Endothelial cell of umbilical vein (primary cell): ENCODE measurements around the gene ZNF331. TPM values are rescaled to one million over a fixed set of nuclear protein-coding genes. Genes with fewer than 3 reads are reported as not detected.

Experiments used
- BruUV-seq: library from RNA; stranded (reverse); fragments of 400-500 nt; replicated peaks from 2 replicates; lab custom pipeline; 2021; lab: Mats Ljungman, UMichigan
- CTCF ChIA-PET: fragments of 300-600, 350-600 bp; sonication (Branson Sonifier 250); formaldehyde crosslinking; loops from one replicate; lab custom pipeline; 2021; ENCODE audit warnings: antibody characterized with exemption, inconsistent platforms; lab: Charles Lee
- POLR2A ChIA-PET: fragments of 300-600, 350-600 bp; sonication (Branson Sonifier 250); formaldehyde crosslinking; loops from one replicate; lab custom pipeline; 2021; ENCODE audit warnings: antibody characterized with exemption, inconsistent platforms; lab: Charles Lee
- DNase-seq: peaks from one replicate; pipeline ENCODE4 v3.0.0-alpha.2; 2011; ENCODE audit warnings: low read depth, low spot score
- FAIRE-seq: peaks from 2 replicates; lab custom pipeline; 2011; peaks lifted over from hg19 to GRCh38; lab: Jason Lieb, UNC
- H2AFZ ChIP-seq: 2 replicates; pipeline ENCODE4 v1.6.0; 2012; ENCODE audit warnings: low read depth, low read length, control low read depth, inconsistent platforms
- H3K27ac ChIP-seq: 2 replicates; pipeline ENCODE4 v1.5.1; 2011; ENCODE audit warnings: low read depth, mild to moderate bottlenecking, control low read depth, low read length, moderate library complexity; ENCODE audit not compliant: insufficient read depth
- H3K27me3 ChIP-seq, 2 experiments: 2 replicates each; pipeline versions ENCODE4 v1.6.0 to v1.6.1; 2011; ENCODE audit warnings: low read length in 2 of 2, mixed read lengths in 1 of 2; ENCODE audit not compliant: control insufficient read depth in 2 of 2, insufficient read depth in 2 of 2
- H3K36me3 ChIP-seq, 2 experiments: 2 replicates in 1 of 2; 3 replicates in 1 of 2; pipeline ENCODE4 v1.5.1; 2011; ENCODE audit warnings: low read length in 2 of 2, mild to moderate bottlenecking in 1 of 2, moderate library complexity in 1 of 2; ENCODE audit not compliant: control insufficient read depth in 2 of 2, insufficient read depth in 2 of 2; ENCODE audit errors: extremely low read depth in 1 of 2
- H3K4me1 ChIP-seq: 3 replicates; pipeline ENCODE4 v1.5.1; 2011; ENCODE audit warnings: mild to moderate bottlenecking, low read length; ENCODE audit not compliant: control insufficient read depth, insufficient read depth; ENCODE audit errors: extremely low read depth
- H3K4me2 ChIP-seq: 2 replicates; pipeline ENCODE4 v1.6.1; 2011; ENCODE audit warnings: low read length, control low read depth, mixed read lengths; ENCODE audit not compliant: insufficient read depth
- H3K4me3 ChIP-seq, 3 experiments: fragments of 200-600 bp in 1 of 3; sonication (generic), shearing (Covaris generic) in 1 of 3; replicated peaks in 1 of 3; 2 replicates each; pipeline ENCODE4 v1.5.1; 2011 to 2016; ENCODE audit warnings: control low read depth in 3 of 3, low read length in 3 of 3, mild to moderate bottlenecking in 2 of 3, inconsistent platforms in 1 of 3, low read depth in 1 of 3, moderate library complexity in 1 of 3; ENCODE audit not compliant: insufficient read depth in 1 of 3
- H3K79me2 ChIP-seq: 2 replicates; pipeline ENCODE4 v1.6.0; 2012; ENCODE audit warnings: low read length, inconsistent platforms; ENCODE audit not compliant: control insufficient read depth, insufficient read depth
- H3K9ac ChIP-seq: replicated peaks from 2 replicates; pipeline ENCODE3; 2011; ENCODE audit warnings: low read length, control low read depth; ENCODE audit not compliant: insufficient read depth; ENCODE audit errors: extremely low read depth
- H3K9me1 ChIP-seq: replicated peaks from 3 replicates; pipeline ENCODE4 v1.6.0; 2011; ENCODE audit warnings: mild to moderate bottlenecking, low read length; ENCODE audit not compliant: control insufficient read depth, insufficient read depth; ENCODE audit errors: extremely low read depth
- H3K9me3 ChIP-seq: replicated peaks from 2 replicates; pipeline ENCODE4 v1.5.1; 2012; ENCODE audit warnings: low read length, inconsistent platforms; ENCODE audit not compliant: control insufficient read depth, insufficient read depth
- H4K20me1 ChIP-seq: replicated peaks from 2 replicates; pipeline ENCODE3; 2011; ENCODE audit warnings: mild to moderate bottlenecking, low read length; ENCODE audit not compliant: control insufficient read depth, insufficient read depth; ENCODE audit errors: extremely low read depth
- CTCF ChIP-seq, 2 donors: IDR thresholded peaks; 1 replicate in 1 of 2; 2 replicates in 1 of 2; pipeline ENCODE4 v1.5.1; 2011; ENCODE audit warnings: low read length in 2 of 2, mild to moderate bottlenecking in 2 of 2, moderate library complexity in 2 of 2, control low read depth in 1 of 2, inconsistent platforms in 1 of 2, low read depth in 1 of 2; ENCODE audit not compliant: insufficient read depth in 1 of 2; ENCODE audit errors: extremely low read depth in 1 of 2
- EZH2 ChIP-seq: IDR thresholded peaks from 2 replicates; pipeline ENCODE4 v1.6.1; 2012; ENCODE audit warnings: borderline replicate concordance, low read depth, mild to moderate bottlenecking, moderate library complexity, low read length, inconsistent platforms; ENCODE audit not compliant: severe bottlenecking
- FOS ChIP-seq: IDR thresholded peaks from 2 replicates; pipeline ENCODE4 v1.6.1; 2011; ENCODE audit warnings: mild to moderate bottlenecking, low read length, moderate library complexity, borderline replicate concordance; ENCODE audit not compliant: insufficient read depth
- GATA2 ChIP-seq: IDR thresholded peaks from 2 replicates; pipeline ENCODE4 v1.7.0; 2011; ENCODE audit warnings: low read depth, mild to moderate bottlenecking, moderate library complexity, mixed read lengths, low read length; ENCODE audit not compliant: insufficient read length, insufficient read depth
- JUN ChIP-seq: IDR thresholded peaks from 2 replicates; pipeline ENCODE4 v1.6.1; 2011; ENCODE audit warnings: borderline replicate concordance, low read depth; ENCODE audit not compliant: insufficient read length, insufficient read depth
- MAX ChIP-seq: IDR thresholded peaks from 2 replicates; pipeline ENCODE4 v1.6.1; 2011; ENCODE audit not compliant: insufficient read depth, insufficient read length
- MYC ChIP-seq: IDR thresholded peaks from one replicate; pipeline ENCODE4 v1.6.1; 2011; ENCODE audit warnings: mild to moderate bottlenecking, low read depth, low read length
- POLR2A ChIP-seq: IDR thresholded peaks from 2 replicates; pipeline ENCODE4 v1.6.1; 2012; ENCODE audit warnings: low read depth, mild to moderate bottlenecking, control low read depth, low read length
- POLR2AphosphoS5 ChIP-seq: IDR thresholded peaks from 2 replicates; pipeline ENCODE4 v1.6.1; 2012; ENCODE audit warnings: low read depth, mild to moderate bottlenecking, control low read depth, low read length, moderate library complexity; ENCODE audit not compliant: insufficient read depth
- dilution Hi-C: fragments of 300-500 bp; cut with MboI; formaldehyde crosslinking; loops from one replicate; pipeline ENCODE4 v1.15.0; 2019; ENCODE audit warnings: low sequenced_read_pairs; ENCODE audit not compliant: extremely low pct_ligation_motif_present
- intact Hi-C: fragments of 100-400 bp; cut with micrococcal nuclease; formaldehyde crosslinking; loops from one replicate; pipeline ENCODE4 v1.10.0; 2022
- polyA plus RNA-seq, 4 experiments: library from polyadenylated mRNA; depleted of rRNA in 3 of 4; stranded (reverse) in 3 of 4; unstranded in 1 of 4; fragments of >200 nt; gene quantifications; 2 replicates each; pipeline versions ENCODE4 v1.2.1 to v1.2.3, GENCODE V29; 2011 to 2012; ENCODE audit warnings: missing spikeins in 1 of 4
- total RNA-seq: library from RNA; stranded (reverse); gene quantifications from 2 replicates; pipeline ENCODE4 v1.2.3, GENCODE V29; 2021

The ZNF331 gene
- total and polyA plus RNA-seq, 2 donors (not counting 3 experiments of a cell fraction or from before 2014, with no cell fraction given), result 6.2 to 11.2 TPM

GRCh38 chr19:53594811-53595509 lies 57.0 kb downstream of the ZNF331 start:
- Histone ChIP-seq H2AFZ (no peak overlapping the region), H3K27ac (no peak overlapping the region), H3K4me3 (no peak overlapping the region), H3K9me1 (no peaks in the 10 kb centered on the region), H3K9ac (no peak overlapping the region), H3K4me2 (no peak overlapping the region), H4K20me1 (no peaks in the 10 kb centered on the region), H3K4me1 (no peaks in the 10 kb centered on the region), H3K79me2 (no peaks in the 10 kb centered on the region), H3K9me3 (no peaks in the 10 kb centered on the region), H3K27me3 (no peaks in the 10 kb centered on the region), H3K36me3 (no peaks in the 10 kb centered on the region)
- dilution Hi-C loops, result no loop called here
- DNase-seq (no peak), FAIRE-seq (no peak)
- intact Hi-C loops, result no loop called here
- BruUV-seq, result no TSS peak
- ChIA-PET POLR2A (no interaction called here), CTCF (no interaction called here)
- TF ChIP-seq JUN (no peak), FOS (no peak), CTCF (IDR thresholded peaks at IDR 0.05; ENCODE audit: extremely low read depth in 1 of 2, insufficient read depth in 1 of 2, low read depth in 1 of 2, low read length in 2 of 2) (no peak), GATA2 (no peak), POLR2A (no peak), POLR2AphosphoS5 (no peak), EZH2 (no peak), MYC (no peak), MAX (no peak)
